Inflammatory macrophage treated with lipopolysaccharide for 4 hours (primary cell): ENCODE measurements around the gene VTN.
A peak's percentile ranks its signal among the peaks of the same experiment; 100 is the strongest.

Experiments used
- DNase-seq: peaks from one replicate; pipeline ENCODE4 v3.0.0-alpha.2; 2020

VTN gene

DNA sequence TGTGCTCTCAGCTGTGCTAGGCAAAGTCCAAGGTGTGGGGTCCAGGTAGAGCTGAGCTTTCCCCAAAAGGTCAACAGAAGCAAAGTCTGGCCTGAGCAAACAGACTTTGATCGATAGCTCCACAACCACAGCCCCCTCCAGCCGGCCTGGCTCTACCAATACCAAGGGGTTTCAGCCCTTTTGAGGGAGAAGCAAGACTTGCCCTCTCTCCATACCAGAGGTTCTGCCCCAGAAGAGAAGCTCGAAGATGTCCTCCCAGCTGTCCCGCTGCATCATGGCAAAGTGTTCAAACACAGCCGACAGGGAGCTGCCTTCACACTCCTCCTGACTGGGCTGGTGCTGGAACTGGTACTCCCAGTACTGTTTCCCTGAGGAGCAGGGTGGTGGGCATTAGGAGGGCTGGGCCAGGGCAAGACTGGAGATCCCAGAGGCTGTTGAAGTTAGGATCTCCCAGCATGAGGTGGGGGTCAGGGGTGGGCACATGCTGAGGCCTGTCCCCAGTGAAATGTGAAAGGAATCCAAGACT is 1.7 kb downstream of the VTN start:
- no peak for DNase-seq

DNA sequence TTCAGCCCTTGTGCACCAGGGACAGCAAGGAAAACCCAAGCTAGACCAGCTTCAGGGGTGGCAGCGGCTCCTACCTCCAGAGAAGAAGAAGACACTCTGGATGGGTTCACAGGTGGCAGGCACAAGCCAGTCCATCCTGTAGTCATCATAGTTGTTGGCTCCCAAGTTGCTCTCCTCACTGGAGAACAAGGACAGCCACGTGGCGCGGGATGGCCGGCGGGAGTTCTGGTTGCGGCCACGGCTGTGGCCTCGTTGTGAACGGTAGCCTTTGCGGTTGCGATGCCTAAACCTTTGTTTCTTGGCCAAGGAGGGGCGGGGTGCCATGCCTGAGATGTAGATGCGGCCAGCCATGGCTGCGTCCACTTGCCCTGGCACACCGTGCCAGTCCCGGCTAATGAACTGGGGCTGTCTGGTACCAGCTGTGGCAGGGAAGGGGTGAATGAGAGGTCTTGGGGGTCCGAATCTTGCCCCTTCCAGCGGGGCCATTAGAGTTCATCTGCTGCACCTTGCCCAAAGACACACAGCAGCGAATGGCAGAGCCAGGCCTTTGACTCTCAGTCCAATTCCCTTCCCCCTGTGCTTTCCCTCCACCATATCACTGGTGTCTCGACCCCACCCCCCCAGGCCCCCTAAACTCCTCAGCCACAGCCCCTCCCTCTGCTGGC is 2.3 kb downstream of the VTN start:
- DNase-seq: no peak

DNA sequence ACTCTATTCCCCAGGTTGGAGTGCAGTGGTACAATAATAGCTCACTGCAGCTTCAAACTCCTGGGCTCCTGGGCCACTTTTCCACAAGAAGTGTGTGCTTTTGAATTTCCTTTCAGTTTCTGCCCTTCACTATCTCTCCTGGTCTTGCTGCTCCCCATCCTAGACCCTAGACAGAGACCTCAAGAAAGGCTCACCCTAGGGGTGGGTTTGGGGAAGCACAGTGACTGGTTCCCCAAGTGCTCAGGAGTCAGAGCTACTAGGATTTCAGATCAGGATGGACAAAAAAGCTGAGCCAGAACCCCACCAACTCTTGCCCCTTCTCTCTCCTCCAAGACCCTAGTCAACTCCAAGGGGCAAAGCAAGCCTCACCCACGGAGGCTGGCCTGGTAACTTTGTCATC is 3.5 kb downstream of the VTN start:
- no peak for DNase-seq

DNA sequence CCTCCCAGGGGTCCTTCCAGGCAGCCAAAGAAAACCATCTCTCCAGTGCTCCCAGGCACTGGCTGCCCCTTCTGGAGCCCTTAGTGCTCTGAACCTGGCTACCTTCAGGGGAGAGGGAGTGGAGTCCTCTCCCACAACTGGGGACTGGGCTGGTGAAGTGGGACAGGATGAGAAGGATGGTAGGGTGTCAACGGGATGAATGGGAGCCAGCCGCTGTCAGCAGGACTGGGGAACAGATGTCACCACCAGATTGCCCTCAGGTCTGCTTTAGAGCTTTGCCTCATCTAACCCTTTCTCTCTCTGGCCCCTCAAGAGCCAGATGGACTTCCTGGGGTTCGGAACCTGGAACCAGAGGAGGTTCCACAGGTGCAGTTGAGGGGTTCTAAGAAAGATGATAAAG is 4.6 kb downstream of the VTN start:
- DNase-seq: no peak

DNA sequence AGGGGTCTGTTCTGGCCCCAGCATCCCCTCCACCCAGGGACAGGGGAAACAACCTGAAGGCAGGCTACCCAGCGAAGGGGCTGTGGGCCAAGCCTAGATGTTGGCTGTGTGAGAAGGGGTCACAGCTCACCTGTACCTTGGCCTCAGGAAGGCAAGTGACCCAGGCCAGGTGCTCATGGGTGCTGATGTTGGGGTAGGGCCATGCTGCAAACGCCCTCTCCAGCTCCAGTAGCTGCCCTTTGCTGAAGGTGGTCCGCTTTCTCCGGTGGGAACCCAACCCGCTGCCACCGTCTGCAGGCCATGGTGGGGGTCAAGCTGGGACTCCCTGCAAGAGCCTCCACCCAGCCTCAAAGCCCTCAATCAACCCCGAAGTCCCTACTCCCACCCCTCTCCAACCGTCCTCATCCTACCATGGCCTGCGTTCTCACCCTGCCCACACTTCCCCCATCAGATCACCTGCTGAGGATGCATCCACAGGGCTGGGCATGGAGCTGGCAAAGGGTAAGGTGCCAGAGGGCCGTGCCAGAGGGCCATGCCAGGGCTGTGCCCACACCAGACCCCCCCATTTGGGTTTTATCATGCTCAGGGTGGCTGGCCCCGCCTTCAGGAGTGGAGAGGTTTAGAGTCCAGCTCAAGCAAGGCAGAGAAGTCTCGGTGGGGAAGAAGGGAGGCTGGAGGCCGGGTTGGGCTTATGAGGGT is 5.3 kb downstream of the VTN start, which contains the start of gene SEBOX:
Gene SEBOX (minus strand): TSS at position 535 of the 699 bp plus-strand sequence. CDS start 48 bp downstream, at position 487.
- DNase-seq: no peak

DNA sequence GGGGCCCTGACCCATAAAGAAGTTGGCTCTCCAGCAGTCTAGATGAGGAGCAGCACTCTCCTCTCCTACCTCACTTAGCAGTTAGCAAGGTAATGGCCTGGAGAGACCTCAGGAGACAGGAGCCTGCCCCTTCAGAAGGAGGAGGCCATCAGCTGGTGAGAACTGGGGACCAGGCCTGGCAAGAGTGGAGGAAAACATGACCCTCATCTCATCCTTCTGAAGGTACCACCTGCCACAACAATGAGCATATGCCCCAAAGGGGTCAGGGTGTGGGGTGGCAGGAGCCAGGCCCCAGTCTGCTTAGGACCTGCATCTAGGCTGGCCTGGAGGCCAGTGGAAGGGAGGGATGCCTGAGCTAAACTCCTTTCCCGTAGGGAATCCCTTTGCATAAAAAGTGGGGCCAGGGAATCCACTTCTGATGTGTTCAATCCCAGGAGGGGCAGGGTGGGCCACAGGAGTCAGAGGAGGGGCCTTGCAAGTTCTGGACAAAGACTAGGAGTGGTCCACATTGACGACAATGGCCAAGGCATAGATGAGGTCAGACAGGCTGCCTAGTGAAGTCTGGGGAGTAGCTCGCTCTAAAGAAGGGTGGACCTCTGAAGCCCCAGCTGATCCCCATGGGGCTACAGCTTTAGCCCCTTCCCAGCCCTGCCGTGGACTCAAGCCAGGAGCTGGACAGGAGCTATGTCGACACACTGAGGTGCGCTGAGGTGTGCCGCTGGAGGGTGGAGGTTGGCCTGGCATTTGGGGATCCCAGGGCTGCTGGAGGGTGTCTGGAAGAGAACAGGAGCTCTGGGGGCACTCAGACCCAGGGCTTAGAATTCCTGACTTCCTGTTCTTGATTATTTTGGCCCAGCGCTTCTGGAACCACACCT is 6.1 kb downstream of the VTN start:
- no peak for DNase-seq

DNA sequence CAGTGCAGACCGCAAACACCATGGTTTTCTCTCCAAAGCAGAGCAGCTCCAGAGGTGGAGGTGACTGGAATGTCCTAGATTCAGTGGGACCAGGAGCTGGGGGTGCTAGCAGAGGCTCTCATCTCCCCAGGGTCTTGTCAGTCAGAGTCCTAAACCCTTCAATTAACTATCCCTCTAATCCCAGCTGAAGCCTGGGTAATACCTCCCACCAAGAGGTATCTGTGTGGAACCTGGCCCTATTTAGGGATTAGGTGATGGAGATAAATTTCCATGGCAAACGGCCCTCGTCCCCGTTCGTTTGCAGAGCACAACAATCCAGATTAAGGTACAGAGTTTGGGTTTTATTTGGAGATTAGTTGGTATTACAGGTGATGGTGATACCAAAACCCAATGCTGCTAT is 6.9 kb downstream of the VTN start:
- DNase-seq: no peak

DNA sequence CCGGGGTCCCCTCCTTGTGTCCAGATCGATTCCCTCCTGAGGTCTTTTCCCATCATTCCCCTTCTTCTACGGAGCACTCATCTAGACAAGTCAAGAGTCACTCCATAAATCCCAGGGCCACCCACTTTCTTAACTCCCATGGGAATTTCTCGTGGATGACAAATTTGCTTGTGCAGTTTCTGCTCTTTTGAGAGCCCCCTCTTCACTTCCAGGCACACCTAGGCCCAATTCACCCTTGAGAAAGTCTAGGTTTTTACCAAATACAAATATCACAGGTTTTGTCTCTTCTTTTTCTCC is 12.3 kb downstream of the VTN start:
- DNase-seq: no peak

DNA sequence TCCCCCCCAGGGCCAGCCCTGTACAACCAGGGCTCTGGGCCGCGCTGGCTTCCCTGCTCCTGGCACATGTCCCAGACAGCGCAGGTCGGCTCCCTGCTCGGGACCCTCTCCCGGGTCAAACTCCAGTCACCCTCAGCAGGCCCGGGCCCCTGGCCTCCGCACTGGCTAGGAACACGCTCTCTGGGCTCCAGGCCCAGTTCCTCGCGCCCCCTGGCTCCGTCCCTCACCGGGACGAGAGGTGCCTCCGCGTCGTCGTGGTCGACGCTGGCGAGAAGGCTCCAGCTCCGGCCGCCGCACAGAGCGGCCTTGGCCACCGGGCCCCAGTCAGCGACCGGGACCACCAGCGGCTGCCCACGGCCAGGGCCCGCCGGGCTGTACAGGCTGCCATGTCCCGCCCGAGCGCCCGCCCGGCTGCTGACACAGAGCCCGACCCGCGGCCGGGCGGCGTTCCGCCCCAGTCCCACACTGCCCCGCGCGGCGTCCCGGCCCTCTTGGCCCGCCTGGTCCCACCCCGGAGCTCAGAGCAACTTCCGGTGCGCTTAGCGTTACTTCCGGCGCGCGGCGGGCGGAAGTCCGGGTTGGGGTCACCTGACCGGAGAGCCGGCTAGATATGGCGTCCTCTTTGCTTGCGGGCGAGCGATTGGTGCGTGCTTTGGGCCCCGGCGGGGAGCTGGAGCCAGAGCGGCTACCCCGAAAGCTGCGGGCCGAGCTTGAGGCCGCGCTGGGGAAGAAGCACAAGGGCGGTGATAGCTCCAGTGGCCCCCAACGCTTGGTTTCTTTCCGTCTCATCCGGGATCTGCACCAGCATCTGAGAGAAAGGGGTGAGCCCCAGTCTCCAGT is 12.8 kb downstream of the VTN start, which contains the start of gene POLDIP2:
Gene POLDIP2 (minus strand): TSS at position 467 of the 840 bp plus-strand sequence. CDS start 79 bp downstream, at position 388.
- peak; percentile 96 for DNase-seq

DNA sequence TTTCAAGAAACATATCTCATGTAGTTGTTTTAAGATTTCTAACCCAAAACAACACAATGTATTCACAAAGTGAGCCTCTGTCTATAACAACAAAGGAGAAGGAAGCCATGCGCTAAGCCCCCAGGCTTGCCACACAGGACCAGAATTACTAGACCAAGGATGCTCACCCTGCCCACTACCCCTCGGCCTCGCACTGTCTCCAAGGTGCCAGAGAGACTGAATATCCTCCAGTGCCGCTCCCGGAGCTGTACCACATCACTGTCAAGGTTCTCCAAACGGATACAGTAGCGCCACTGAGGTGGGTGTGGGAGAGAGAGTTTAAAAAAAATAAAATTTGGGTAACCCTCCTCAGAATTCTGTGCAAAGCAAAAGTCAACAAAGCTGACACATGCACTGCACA is 19.8 kb downstream of the VTN start:
- no peak for DNase-seq

DNA sequence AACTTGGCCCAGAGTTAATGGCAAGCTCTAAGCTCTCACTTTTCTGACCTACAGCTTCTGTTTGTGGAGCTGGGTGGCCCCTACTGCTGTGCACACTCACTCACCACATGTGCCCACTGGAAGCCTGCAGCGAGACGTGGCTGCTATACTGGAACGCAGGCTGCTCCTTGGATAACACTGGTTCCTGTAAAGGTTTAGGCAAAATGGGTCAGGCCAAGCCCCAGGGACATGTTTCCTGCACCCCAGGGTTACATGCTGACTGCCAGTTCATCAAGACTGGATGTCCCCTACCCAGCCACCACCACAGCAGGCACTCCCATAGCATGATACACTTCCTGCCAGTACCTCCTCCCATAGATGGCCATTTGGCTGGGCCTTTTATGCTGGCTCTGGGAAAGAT is 21.1 kb downstream of the VTN start:
- no peak for DNase-seq

DNA sequence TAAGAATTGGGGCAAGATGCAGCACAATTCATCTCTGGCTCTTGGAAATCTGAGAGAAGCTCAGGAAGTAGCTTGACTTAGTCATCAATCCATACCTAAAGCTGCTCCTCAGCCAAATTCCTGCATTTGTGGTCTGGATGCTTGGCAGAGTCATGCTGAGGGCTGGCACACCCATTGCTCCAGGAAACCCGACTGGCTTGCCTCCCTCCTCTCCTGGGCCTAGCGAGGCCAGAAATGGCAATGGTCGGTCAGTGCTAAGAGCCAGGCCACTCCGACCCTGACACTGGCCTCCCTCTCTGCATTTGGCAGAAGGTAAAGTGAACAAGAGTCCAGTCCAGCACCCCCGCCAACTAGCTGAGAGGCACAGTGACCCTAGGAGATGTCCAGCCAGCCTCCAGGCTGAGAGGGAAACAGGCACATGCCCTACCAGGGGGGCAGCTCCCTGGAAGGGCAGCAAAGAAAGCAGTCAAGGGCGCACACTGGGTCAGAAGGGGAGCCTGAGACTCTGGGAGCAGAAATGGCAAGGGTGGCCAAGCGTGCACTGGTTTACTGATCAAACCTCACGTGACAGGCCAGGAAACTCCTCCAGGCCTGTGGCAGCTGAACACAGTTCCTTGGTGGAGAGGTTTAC is 22.7 kb downstream of the VTN start:
- DNase-seq: no peak

DNA sequence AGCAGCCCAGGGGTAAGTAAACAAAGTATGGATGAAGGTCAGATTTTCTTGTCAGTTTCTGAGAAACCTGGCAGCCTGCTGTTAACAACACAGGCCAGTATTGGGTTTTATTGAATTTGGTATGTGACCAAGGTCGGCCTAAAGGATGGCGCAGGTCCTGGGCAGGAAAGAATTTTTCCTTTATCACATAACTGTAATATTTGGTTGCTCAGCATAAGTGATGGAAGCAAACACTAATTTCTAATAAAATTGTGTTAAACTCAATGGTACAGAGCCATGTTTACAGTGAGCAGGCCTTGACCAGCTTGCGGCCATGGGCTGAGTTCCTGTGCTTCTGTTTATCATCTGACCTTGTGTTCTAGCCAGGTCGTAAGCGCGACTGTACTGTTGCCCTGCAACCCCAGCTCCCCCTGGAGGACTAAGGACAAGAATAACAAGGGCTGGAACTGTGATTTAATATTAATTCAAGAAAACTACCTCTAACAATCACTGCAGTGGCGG is 23.3 kb downstream of the VTN start:
- no peak for DNase-seq

DNA sequence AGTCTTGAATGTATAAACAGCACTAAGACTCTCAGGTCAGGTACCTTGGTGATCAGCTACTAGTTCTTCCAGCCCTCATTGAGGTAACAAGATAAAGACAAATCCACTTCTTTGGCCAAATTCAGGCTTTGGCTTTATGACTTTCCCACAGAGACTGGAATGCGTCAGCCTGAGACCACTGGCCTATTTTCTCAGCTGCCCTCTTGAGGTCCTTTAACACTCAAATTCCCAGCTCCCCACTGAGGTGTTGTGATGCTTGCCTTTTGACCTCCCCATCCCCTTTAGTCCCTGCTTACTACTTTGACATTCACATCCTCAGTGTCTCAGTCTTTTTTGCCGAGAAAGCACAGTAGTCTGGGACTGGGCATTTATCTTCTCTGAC is 23.9 kb downstream of the VTN start:
- no peak for DNase-seq

DNA sequence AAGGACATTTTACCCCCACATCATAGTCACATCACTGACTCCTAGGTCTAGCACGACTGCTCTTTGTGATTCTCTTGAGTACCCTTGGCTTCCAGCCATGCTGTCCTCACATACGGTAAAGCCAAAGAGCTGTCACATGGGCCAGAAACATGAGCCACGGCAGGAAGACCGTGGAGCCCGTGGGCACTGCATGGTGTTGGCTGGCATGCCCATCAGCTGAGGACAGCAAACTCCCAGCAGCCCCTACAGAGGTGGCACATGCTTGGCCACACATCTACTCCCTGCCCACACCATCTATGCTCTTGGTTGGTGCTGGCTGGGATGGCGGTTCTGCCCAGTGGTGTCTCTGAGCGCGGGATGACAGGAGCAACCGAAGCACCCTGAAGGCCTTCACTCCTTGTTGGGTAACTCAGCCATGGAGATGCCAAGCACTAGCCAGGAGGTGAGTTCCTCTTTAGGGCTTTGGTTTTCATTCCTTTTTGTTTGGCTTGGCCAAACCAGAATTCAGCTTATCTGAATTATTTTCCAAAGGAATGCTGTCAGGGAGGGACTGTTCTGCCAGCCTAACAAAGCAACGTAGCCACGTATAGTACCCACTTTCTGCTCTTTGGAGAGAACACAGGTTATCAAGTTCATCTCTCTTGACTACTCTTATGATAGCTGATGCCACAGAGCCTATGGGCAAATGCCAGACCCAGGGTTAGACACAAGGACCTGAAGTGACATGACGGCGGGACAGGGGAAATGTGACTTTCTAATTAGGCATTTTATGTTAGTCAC is 24.5 kb downstream of the VTN start:
- DNase-seq: no peak

DNA sequence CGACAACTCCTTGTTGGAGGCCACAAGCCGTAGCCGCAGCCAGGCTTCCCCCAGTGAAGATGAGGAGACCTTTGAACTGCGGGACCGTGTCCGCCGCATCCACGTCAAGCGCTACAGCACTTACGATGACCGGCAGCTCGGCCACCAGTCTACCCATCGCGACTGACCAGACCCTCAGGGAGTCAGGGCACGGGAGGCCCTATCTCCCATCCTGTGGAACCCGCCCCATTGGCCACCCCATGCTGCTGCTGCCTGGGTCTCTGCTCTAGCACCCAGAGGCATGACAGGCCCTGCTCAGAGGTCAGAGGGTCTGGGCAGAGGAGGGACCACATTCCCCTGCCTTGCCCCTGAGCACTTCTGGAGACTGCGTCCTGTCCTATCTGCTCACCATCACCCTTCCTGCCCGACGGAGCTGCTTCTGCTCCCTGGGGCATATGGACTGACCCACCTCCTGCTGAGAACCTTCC is 25.6 kb downstream of the VTN start:
- DNase-seq: no peak

DNA sequence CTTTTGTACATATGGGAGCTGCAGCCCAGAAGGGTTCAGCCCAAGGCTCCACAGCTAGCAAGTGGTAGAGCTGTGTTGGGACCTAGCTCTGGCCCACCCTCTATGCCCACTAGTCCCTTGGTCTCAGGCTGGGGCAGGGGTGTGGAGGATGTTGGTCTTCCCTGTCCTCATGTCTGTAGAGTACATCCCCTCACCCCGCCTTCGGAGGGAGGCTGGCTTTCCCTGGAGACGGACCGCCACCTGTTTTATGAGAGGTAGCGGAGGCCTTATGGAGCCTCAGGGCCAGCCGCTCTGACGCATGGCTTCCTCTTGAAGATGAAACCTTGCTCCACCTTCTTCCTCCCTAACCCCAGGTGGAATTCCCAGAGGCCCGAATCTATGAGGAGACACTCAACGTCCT is 26.1 kb downstream of the VTN start:
- DNase-seq: no peak

DNA sequence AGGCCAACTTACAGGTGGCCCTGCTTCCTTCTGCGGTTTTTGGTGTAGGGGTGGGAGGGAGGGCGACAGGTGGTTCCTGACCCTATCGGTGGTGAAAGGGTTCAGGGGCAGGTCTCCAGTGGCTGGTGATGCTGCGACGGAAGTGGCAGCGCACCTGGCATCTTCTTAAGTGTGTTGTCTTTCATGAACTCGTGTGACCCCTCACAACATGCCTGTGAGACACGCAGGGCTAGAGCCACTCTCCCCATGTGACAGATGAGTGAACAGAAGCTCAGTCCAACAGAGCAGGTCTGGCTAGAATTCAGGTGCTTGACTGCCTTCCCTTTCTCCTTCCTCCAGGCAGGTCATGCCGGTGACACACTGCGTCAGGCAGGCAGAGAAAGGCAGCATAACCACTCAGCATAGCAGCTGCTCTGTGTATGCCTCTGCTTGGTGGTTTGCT is 26.6 kb downstream of the VTN start:
- DNase-seq: no peak

DNA sequence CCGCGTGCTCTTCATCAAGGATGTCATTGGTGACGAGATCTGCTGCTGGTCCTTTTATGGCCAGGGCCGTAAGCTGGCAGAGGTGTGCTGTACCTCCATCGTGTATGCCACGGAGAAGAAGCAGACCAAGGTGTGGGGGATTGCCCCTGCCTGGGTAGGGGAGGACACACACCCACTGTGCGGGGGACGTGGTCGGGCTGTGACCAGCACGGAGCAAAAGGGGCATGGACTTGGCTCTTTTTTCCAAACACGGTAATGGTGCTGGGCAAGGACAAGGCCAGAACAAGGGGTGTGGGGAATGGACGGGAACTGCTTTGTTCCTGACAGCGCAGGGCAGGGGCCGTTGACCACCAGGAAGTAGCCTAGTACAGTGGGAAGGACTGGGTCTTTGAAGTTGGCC is 27.8 kb downstream of the VTN start:
- no peak for DNase-seq

DNA sequence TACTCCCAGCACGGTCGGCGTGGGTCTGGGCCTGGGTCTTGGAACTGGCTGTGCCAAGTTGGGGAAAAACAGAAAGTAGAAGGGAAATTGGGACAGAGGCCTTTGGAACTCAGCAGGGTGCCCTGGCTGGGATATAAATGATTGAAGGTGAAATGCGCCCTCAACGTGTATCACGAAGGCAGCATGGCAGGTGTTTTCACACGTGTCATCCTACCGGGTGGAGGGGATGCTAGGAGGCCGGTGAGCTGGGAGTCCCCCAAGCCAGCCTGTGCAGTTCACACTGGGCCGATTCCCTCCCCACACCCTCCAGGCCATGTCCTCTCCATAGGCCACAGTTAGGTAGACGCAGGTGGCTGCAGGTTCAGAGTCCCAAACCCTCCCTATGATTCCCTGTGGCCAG is 28.6 kb downstream of the VTN start:
- DNase-seq: no peak

DNA sequence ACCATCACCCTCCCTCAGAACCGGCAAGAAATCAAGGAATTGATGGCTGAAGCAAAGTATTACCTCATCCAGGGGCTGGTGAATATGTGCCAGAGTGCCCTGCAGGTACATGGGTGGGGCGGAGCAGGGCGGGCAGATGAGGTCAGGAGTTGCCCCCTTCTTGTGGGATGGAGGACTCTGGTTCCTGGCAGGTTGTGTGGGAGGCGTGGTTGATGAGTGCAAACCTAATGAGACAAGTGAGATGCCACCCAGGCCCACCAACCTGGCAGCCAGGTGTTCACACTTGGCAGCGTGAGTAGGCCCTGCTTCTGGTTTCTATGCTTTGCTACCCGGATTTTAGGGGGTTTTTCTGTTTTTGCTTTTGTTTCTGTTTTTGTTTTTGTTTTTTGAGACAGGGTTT is 29.7 kb downstream of the VTN start:
- no peak for DNase-seq
